HCT116 (cell line): ENCODE measurements around the gene ACCSL. TPM values are rescaled to one million over a fixed set of nuclear protein-coding genes. Genes with fewer than 3 reads are reported as not detected.

Source experiments
- ATAC-seq: fragments of 200-7000 bp; cut with Tn5 transposase; 2 replicates; pipeline ENCODE4 v1.9.1; 2020; ENCODE audit warnings: mild to moderate bottlenecking, moderate library complexity
- BruUV-seq: library from RNA; stranded (reverse); fragments of 400-500 nt; replicated peaks from 2 replicates; lab custom pipeline; 2021; lab: Mats Ljungman, UMichigan
- CTCF ChIA-PET: fragments of 300-600 bp; sonication (Branson Sonifier 250); formaldehyde crosslinking; loops from one replicate; lab custom pipeline; 2021; ENCODE audit warnings: antibody characterized with exemption; lab: Charles Lee
- POLR2A ChIA-PET: fragments of 300-600, 350-600 bp; sonication (Branson Sonifier 250); formaldehyde crosslinking; loops from one replicate; lab custom pipeline; 2021; ENCODE audit warnings: antibody characterized with exemption; lab: Charles Lee
- RAD21 ChIA-PET, 2 experiments: fragments of 300-600 bp; sonication (Branson Sonifier 250); formaldehyde crosslinking; loops; one replicate each; lab custom pipeline; 2023; ENCODE audit warnings: low total read pairs in 2 of 2; ENCODE audit not compliant: uncharacterized antibody in 2 of 2, unreplicated experiment in 2 of 2, low non-redundant PET in 1 of 2; lab: Charles Lee
- DNase-seq: peaks from one replicate; pipeline ENCODE4 v3.0.0-alpha.2; 2010; ENCODE audit warnings: low read depth, low spot score
- H2AFZ ChIP-seq: fragments of 200-600 bp; shearing (Covaris generic), sonication (generic); 2 replicates; pipeline ENCODE4 v1.6.1; 2017; ENCODE audit warnings: low read depth, mixed run types, mixed read lengths, antibody characterized with exemption, low read length; ENCODE audit not compliant: poor library complexity, severe bottlenecking
- H3K27ac ChIP-seq: 2 replicates; pipeline ENCODE4 v1.5.1; 2012; ENCODE audit warnings: low read depth, low read length
- H3K27me3 ChIP-seq: fragments of 200-600 bp; sonication (generic); 2 replicates; pipeline ENCODE4 v1.6.1; 2016; ENCODE audit warnings: mixed run types, low read length, mixed read lengths; ENCODE audit not compliant: insufficient read depth
- H3K36me3 ChIP-seq, 2 experiments: fragments of 200-500 bp in 1 of 2; fragments of 200-600 bp in 1 of 2; sonication (Bioruptor generic) in 1 of 2; sonication (generic) in 1 of 2; 2 replicates each; pipeline versions ENCODE4 v1.5.1 to v1.6.1; 2014 to 2016; ENCODE audit warnings: low read length in 2 of 2, inconsistent platforms in 1 of 2, mixed read lengths in 1 of 2, mixed run types in 1 of 2; ENCODE audit not compliant: insufficient read depth in 2 of 2, control insufficient read depth in 1 of 2
- H3K4me1 ChIP-seq, 2 experiments: fragments of 200-600 bp in 1 of 2; sonication (generic) in 1 of 2; 2 replicates each; pipeline versions ENCODE4 v1.5.1 to v1.6.1; 2012 to 2017; ENCODE audit warnings: low read length in 2 of 2, inconsistent platforms in 1 of 2, mild to moderate bottlenecking in 1 of 2, mixed read lengths in 1 of 2, mixed run types in 1 of 2, moderate library complexity in 1 of 2; ENCODE audit not compliant: insufficient read depth in 2 of 2, control insufficient read depth in 1 of 2
- H3K4me2 ChIP-seq: fragments of 200-600 bp; sonication (generic); 2 replicates; pipeline ENCODE4 v1.6.1; 2017; ENCODE audit warnings: mixed run types, low read length, mixed read lengths
- H3K4me3 ChIP-seq, 2 experiments: fragments of 200-600 bp in 1 of 2; sonication (generic) in 1 of 2; replicated peaks in 1 of 2; 2 replicates each; pipeline ENCODE4 v1.5.1; 2011 to 2016; ENCODE audit warnings: low read length in 2 of 2, control low read depth in 1 of 2, low read depth in 1 of 2, mild to moderate bottlenecking in 1 of 2, mixed read lengths in 1 of 2, mixed run types in 1 of 2
- H3K79me2 ChIP-seq: fragments of 200-600 bp; sonication (generic); 2 replicates; pipeline ENCODE4 v1.6.1; 2017; ENCODE audit warnings: mild to moderate bottlenecking, mixed run types, low read length, moderate library complexity, mixed read lengths; ENCODE audit not compliant: insufficient read depth
- H3K9ac ChIP-seq: fragments of 200-600 bp; sonication (generic); 2 replicates; pipeline ENCODE4 v1.6.1; 2016; ENCODE audit warnings: low read length, mixed read lengths
- H3K9me2 ChIP-seq: fragments of 200-600 bp; sonication (generic), shearing (Covaris generic); 2 replicates; pipeline ENCODE4 v1.6.1; 2017; ENCODE audit warnings: mixed run types, mild to moderate bottlenecking, moderate library complexity; ENCODE audit not compliant: insufficient read depth
- H3K9me3 ChIP-seq, 2 experiments: fragments of 200-500 bp in 1 of 2; fragments of 200-600 bp in 1 of 2; sonication (Bioruptor generic) in 1 of 2; sonication (generic) in 1 of 2; 2 replicates each; pipeline ENCODE4 v1.6.1; 2014 to 2017; ENCODE audit warnings: low read length in 2 of 2, mixed read lengths in 2 of 2, inconsistent platforms in 1 of 2, low read depth in 1 of 2, mild to moderate bottlenecking in 1 of 2, mixed run types in 1 of 2, moderate library complexity in 1 of 2; ENCODE audit not compliant: control insufficient read depth in 1 of 2, insufficient read depth in 1 of 2
- H4K20me1 ChIP-seq: fragments of 200-600 bp; sonication (generic), shearing (Covaris generic); 2 replicates; pipeline ENCODE4 v1.6.1; 2017; ENCODE audit warnings: mixed run types, mild to moderate bottlenecking, moderate library complexity; ENCODE audit not compliant: insufficient read depth
- ATF3 ChIP-seq: IDR thresholded peaks from 2 replicates; pipeline ENCODE4 v1.6.1; 2012
- CBX3 ChIP-seq: IDR thresholded peaks from 2 replicates; pipeline ENCODE4 v1.6.1; 2012; ENCODE audit warnings: low read depth
- CEBPB ChIP-seq: IDR thresholded peaks from 2 replicates; pipeline ENCODE4 v1.6.1; 2012; ENCODE audit warnings: low read depth
- EGR1 ChIP-seq: IDR thresholded peaks from 2 replicates; pipeline ENCODE4 v1.6.1; 2012; ENCODE audit warnings: low read depth
- ELF1 ChIP-seq: IDR thresholded peaks from 2 replicates; pipeline ENCODE4 v1.6.1; 2012; ENCODE audit warnings: low read depth, borderline replicate concordance
- EZH2 ChIP-seq: fragments of 200-600 bp; sonication (generic); IDR thresholded peaks from 2 replicates; pipeline ENCODE4 v1.6.1; 2017; ENCODE audit warnings: antibody characterized with exemption, mixed run types
- EZH2phosphoT487 ChIP-seq: fragments of 200-600 bp; IDR thresholded peaks from 2 replicates; pipeline ENCODE4 v1.6.1; 2018; ENCODE audit warnings: antibody characterized with exemption, borderline replicate concordance
- FOSL1 ChIP-seq: IDR thresholded peaks from 2 replicates; pipeline ENCODE4 v1.6.1; 2012; ENCODE audit warnings: low read depth
- MAX ChIP-seq: IDR thresholded peaks from 2 replicates; pipeline ENCODE4 v1.6.1; 2012
- POLR2A ChIP-seq: IDR thresholded peaks from 2 replicates; pipeline ENCODE4 v1.7.0; 2011; ENCODE audit warnings: borderline replicate concordance; ENCODE audit not compliant: insufficient read depth, insufficient read length; ENCODE audit errors: extremely low read depth
- POLR2AphosphoS5 ChIP-seq: IDR thresholded peaks from 2 replicates; pipeline ENCODE4 v1.6.1; 2011; ENCODE audit warnings: mild to moderate bottlenecking, low read depth, low read length, moderate library complexity
- RAD21 ChIP-seq: IDR thresholded peaks from 2 replicates; pipeline ENCODE4 v1.6.1; 2012; ENCODE audit warnings: low read depth, mild to moderate bottlenecking
- SP1 ChIP-seq: IDR thresholded peaks from 2 replicates; pipeline ENCODE4 v1.6.1; 2012; ENCODE audit warnings: low read depth
- SRF ChIP-seq: IDR thresholded peaks from 2 replicates; pipeline ENCODE4 v1.6.1; 2012; ENCODE audit warnings: low read depth
- TCF7L2 ChIP-seq: IDR thresholded peaks from 2 replicates; pipeline ENCODE4 v1.7.0; 2011; ENCODE audit warnings: borderline replicate concordance, inconsistent platforms; ENCODE audit not compliant: insufficient read depth, insufficient read length; ENCODE audit errors: extremely low read depth
- YY1 ChIP-seq: IDR thresholded peaks from 2 replicates; pipeline ENCODE4 v1.6.1; 2011; ENCODE audit warnings: low read length, low read depth, moderate library complexity, mild to moderate bottlenecking; ENCODE audit not compliant: insufficient replicate concordance; ENCODE audit errors: extremely low read depth
- ZFX ChIP-seq: fragments of 450-650 bp; IDR thresholded peaks from 2 replicates; pipeline ENCODE4 v1.6.1; 2017
- ZNF274 ChIP-seq: fragments of 200-500 bp; sonication (Bioruptor generic); IDR thresholded peaks from 2 replicates; pipeline ENCODE4 v1.6.1; 2014; ENCODE audit warnings: mild to moderate bottlenecking, low read depth, low read length, inconsistent platforms
- intact Hi-C: fragments of 100-400 bp; cut with micrococcal nuclease; formaldehyde crosslinking; loops from 2 replicates; pipeline ENCODE4 v1.10.0; 2022
- total RNA-seq: library from RNA; stranded (reverse); gene quantifications from one replicate; pipeline ENCODE4 v1.2.1, GENCODE V29; 2021; ENCODE audit not compliant: unreplicated experiment
- TF ChIP-seq, protein P1 (sequence below): IDR thresholded peaks from 2 replicates; pipeline ENCODE4 v1.6.1; 2011; ENCODE audit warnings: mild to moderate bottlenecking, low read length, moderate library complexity; ENCODE audit not compliant: insufficient replicate concordance; ENCODE audit errors: extremely low read depth
- TF ChIP-seq, protein P2 (sequence below), 3 experiments: fragments of 200-600 bp in 1 of 3; sonication (generic) in 1 of 3; IDR thresholded peaks in 2 of 3; conservative IDR thresholded peaks in 1 of 3; 2 replicates each; pipeline ENCODE4 v1.5.1; 2012 to 2017; ENCODE audit warnings: low read depth in 2 of 3, low read length in 2 of 3, antibody characterized with exemption in 1 of 3, borderline replicate concordance in 1 of 3, control low read depth in 1 of 3, mild to moderate bottlenecking in 1 of 3, mixed read lengths in 1 of 3, mixed run types in 1 of 3, moderate library complexity in 1 of 3; ENCODE audit not compliant: insufficient read depth in 1 of 3

Gene ACCSL
- total RNA-seq, 1 experiment from 2014 or later: not detected

DNA sequence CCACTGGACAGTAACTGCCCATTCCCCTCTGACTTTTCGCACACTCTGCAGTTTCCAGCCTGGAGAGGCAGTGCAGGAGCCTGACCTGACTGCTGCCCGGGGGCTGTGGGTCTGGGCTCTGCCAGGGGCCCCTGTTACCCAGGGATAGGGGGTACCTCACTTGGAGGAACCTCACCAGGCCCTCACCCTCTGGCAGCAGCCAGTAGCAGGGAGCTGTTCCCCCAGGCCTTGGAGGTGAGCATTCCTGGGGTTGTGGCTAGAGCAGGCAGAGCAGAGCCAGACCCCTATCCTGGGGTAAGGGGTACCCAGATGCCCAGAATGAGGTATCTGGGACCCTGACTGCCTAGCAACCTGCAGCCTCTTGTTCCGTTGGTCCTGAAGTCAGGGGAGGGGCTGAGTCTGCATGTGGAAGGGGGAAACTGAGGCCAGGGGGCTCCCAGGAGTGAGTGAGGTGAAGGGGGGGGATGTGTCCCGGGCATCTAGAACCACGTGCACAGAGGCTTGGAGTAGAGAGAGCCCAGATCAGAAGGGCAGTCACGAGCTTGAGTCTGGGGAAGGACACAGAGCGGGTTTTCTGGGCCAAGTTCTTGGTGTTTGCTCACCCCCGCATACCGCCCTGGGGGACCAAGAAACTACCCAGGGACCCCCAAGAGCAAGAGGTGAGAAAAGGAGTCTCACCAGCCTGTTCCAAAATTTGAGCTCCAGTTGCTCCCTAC is 43.9 kb upstream of the ACCSL start:
- no peaks in the 10 kb centered on the region for H3K36me3 ChIP-seq
- intact Hi-C loops: no loop called here
- H4K20me1 ChIP-seq: no peaks in the 10 kb centered on the region
- H3K9me3 ChIP-seq: no peaks in the 10 kb centered on the region
- ChIA-PET RAD21 (no interaction called here), CTCF (no interaction called here), POLR2A (no interaction called here)
- no peaks in the 10 kb centered on the region for H3K27me3 ChIP-seq
- no peaks in the 10 kb centered on the region for H3K9me2 ChIP-seq
- H2AFZ ChIP-seq: no peak overlapping the region
- H3K4me3 ChIP-seq: no peak overlapping the region
- no peak overlapping the region for H3K4me2 ChIP-seq
- H3K27ac ChIP-seq: no peak overlapping the region
- H3K4me1 ChIP-seq: no peaks in the 10 kb centered on the region
- no peak overlapping the region for H3K9ac ChIP-seq
- no peaks in the 10 kb centered on the region for H3K79me2 ChIP-seq
- BruUV-seq: no TSS peak
- DNase-seq (no peak), ATAC-seq (no peak)
- no peak for TF ChIP-seq RAD21
- TF ChIP-seq, protein P1, sequence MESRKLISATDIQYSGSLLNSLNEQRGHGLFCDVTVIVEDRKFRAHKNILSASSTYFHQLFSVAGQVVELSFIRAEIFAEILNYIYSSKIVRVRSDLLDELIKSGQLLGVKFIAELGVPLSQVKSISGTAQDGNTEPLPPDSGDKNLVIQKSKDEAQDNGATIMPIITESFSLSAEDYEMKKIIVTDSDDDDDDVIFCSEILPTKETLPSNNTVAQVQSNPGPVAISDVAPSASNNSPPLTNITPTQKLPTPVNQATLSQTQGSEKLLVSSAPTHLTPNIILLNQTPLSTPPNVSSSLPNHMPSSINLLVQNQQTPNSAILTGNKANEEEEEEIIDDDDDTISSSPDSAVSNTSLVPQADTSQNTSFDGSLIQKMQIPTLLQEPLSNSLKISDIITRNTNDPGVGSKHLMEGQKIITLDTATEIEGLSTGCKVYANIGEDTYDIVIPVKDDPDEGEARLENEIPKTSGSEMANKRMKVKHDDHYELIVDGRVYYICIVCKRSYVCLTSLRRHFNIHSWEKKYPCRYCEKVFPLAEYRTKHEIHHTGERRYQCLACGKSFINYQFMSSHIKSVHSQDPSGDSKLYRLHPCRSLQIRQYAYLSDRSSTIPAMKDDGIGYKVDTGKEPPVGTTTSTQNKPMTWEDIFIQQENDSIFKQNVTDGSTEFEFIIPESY: no peak
- no peak for TF ChIP-seq TCF7L2
- no peak for TF ChIP-seq CEBPB
- no peak for TF ChIP-seq ZNF274
- no peak for TF ChIP-seq EGR1
- TF ChIP-seq, protein P2, sequence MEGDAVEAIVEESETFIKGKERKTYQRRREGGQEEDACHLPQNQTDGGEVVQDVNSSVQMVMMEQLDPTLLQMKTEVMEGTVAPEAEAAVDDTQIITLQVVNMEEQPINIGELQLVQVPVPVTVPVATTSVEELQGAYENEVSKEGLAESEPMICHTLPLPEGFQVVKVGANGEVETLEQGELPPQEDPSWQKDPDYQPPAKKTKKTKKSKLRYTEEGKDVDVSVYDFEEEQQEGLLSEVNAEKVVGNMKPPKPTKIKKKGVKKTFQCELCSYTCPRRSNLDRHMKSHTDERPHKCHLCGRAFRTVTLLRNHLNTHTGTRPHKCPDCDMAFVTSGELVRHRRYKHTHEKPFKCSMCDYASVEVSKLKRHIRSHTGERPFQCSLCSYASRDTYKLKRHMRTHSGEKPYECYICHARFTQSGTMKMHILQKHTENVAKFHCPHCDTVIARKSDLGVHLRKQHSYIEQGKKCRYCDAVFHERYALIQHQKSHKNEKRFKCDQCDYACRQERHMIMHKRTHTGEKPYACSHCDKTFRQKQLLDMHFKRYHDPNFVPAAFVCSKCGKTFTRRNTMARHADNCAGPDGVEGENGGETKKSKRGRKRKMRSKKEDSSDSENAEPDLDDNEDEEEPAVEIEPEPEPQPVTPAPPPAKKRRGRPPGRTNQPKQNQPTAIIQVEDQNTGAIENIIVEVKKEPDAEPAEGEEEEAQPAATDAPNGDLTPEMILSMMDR (IDR thresholded peaks at IDR 0.05 in 2 of 3, conservative IDR thresholded peaks at IDR 0.05 in 1 of 3; ENCODE audit: borderline replicate concordance in 1 of 3, insufficient read depth in 1 of 3, low read depth in 2 of 3, low read length in 2 of 3): no peak
- no peak for TF ChIP-seq ATF3
- no peak for TF ChIP-seq EZH2phosphoT487
- no peak for TF ChIP-seq POLR2A
- no peak for TF ChIP-seq MAX
- TF ChIP-seq FOSL1: no peak
- no peak for TF ChIP-seq YY1
- no peak for TF ChIP-seq EZH2
- TF ChIP-seq ZFX: no peak
- no peak for TF ChIP-seq CBX3
- no peak for TF ChIP-seq SP1
- no peak for TF ChIP-seq ELF1
- TF ChIP-seq SRF: no peak
- TF ChIP-seq POLR2AphosphoS5: no peak
